Measurements from ENCODE around the gene CDK4. TPM values are rescaled to one million over a fixed set of nuclear protein-coding genes. Genes with fewer than 3 reads are reported as not detected.
A peak's percentile ranks its signal among the peaks of the same experiment; 100 is the strongest.
"Not testable (repeated sequence)": the region's sequence is repeated elsewhere in the genome, so short reads cannot be mapped to it uniquely, and the experiment has no call there.

CDK4 gene
- total RNA-seq, 1 donor from 2014 or later, result 193 TPM

DNA sequence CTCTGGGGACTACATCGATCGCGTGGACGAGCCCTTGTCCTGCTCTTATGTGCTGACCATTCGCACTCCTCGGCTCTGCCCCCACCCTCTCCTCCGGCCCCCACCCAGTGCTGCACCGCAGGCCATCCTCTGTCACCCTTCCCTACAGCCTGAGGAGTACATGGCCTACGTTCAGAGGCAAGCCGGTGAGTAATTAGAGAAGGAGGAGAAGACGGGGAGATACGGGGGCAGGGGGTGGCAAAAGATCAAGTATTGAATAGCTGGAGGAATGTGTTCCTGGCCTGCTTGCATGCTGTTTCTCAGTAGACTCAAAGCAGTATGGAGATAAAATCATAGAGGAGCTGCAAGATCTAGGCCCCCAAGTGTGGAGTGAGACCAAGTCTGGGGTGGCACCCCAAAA is 36.3 kb downstream of the CDK4 start:
- TF ChIP-seq, protein P1, sequence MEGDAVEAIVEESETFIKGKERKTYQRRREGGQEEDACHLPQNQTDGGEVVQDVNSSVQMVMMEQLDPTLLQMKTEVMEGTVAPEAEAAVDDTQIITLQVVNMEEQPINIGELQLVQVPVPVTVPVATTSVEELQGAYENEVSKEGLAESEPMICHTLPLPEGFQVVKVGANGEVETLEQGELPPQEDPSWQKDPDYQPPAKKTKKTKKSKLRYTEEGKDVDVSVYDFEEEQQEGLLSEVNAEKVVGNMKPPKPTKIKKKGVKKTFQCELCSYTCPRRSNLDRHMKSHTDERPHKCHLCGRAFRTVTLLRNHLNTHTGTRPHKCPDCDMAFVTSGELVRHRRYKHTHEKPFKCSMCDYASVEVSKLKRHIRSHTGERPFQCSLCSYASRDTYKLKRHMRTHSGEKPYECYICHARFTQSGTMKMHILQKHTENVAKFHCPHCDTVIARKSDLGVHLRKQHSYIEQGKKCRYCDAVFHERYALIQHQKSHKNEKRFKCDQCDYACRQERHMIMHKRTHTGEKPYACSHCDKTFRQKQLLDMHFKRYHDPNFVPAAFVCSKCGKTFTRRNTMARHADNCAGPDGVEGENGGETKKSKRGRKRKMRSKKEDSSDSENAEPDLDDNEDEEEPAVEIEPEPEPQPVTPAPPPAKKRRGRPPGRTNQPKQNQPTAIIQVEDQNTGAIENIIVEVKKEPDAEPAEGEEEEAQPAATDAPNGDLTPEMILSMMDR (conservative IDR thresholded peaks at IDR 0.05), result no peak
- no peaks in the 10 kb centered on the region for H3K4me1 Mint-ChIP-seq (ENCODE audit: unreplicated experiment)
- peaks cover 21% of the 10 kb centered on the region for H3K36me3 Mint-ChIP-seq
- peak; percentile 32 for DNase-seq (ENCODE audit: extremely low spot score, unreplicated experiment)
- no peaks in the 10 kb centered on the region for H3K9me3 Mint-ChIP-seq
- H3K4me3 Mint-ChIP-seq, result no peak overlapping the region
- H3K27ac Mint-ChIP-seq, result no peak overlapping the region
- H3K27me3 Mint-ChIP-seq, result no peaks in the 10 kb centered on the region

- H3K4me1 Mint-ChIP-seq (ENCODE audit: unreplicated experiment); H3K27ac Mint-ChIP-seq: not testable (repeated sequence)
- H3K36me3 Mint-ChIP-seq, result peaks cover 21% of the 10 kb centered on the region
These were observed 36.9 kb downstream of the CDK4 start for GRCh38 chr12:57715036-57715748.

DNA sequence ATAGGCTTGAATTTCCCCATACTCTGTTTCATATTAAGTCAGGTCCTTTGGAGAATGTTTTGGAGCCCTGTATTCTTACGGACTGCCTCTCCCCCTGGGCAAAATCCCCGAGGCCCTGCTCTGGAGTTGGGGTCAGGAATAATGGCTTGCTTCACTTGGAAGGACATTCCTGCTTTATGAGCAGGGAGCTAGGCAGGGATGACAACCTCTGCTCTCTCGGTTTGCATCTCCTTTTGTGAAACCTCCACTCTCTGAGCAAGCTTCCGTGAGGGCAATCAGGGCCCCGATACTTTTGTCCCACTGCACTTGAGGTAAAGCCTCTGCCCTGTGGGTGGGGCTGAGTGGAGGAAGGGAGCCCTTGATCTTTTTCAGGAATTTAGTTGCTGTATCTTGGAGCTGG is 38.9 kb downstream of the CDK4 start:
- H3K27me3 Mint-ChIP-seq, result no peaks in the 10 kb centered on the region
- H3K9me3 Mint-ChIP-seq, result no peaks in the 10 kb centered on the region
- H3K36me3 Mint-ChIP-seq, result peaks cover 9% of the 10 kb centered on the region
- DNase-seq (ENCODE audit: extremely low spot score, unreplicated experiment), result peak; percentile 22
- H3K27ac Mint-ChIP-seq, result no peak overlapping the region
- no peak overlapping the region for H3K4me3 Mint-ChIP-seq
- no peaks in the 10 kb centered on the region for H3K4me1 Mint-ChIP-seq (ENCODE audit: unreplicated experiment)
- TF ChIP-seq, protein P1 (conservative IDR thresholded peaks at IDR 0.05), result no peak

More at GRCh38 chr12:57715036-57715748, 36.9 kb downstream of the CDK4 start:
- not testable (repeated sequence) for H3K27me3 Mint-ChIP-seq, H3K9me3 Mint-ChIP-seq, H3K4me3 Mint-ChIP-seq
- DNase-seq (ENCODE audit: extremely low spot score, unreplicated experiment), result peak; percentile 1

DNA sequence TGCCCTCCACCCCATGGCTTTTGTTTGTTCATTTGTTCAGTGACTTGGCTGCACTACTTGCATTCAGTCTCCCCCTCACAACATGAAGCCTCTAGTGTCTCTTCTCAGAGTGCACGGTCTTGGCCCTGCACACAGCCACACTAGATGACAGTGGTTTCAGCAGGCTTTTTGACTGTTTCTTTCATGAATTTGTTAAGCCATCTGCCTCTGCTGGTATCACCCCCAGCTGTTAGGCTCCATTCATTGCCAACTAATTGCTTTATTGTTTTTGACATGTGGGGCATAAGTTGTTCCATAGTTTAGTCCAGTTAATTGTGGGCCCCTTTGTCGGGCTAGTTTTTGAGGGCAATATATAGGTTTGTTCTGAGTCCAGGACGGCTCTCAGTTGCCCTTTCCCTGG is 39.4 kb downstream of the CDK4 start:
- Mint-ChIP-seq H3K36me3 (peaks cover 5% of the 10 kb centered on the region), H3K4me1 (ENCODE audit: unreplicated experiment) (no peaks in the 10 kb centered on the region), H3K9me3 (no peaks in the 10 kb centered on the region), H3K27ac (no peak overlapping the region), H3K4me3 (no peak overlapping the region), H3K27me3 (no peaks in the 10 kb centered on the region)
- DNase-seq (ENCODE audit: extremely low spot score, unreplicated experiment), result peak; percentile 11
- TF ChIP-seq, protein P1 (conservative IDR thresholded peaks at IDR 0.05), result no peak

DNA sequence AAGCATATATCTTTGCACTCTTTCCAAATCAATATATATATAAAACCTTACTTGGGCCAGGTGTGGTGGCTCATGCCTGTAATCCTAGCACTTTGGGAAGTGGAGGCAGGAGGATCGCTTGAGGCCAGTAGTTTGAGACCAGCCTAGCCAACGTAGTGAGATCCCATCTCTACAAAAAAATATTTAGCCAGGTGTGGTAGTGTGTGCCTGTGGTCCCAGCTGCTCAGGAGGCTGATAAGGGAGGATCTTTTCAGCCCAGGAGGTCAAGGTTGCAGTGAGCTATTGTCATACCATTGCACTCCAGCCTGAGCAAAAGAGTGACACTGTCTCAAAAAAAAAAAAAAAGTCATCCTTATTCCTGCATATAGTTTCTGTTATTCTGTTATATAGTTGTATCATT is 43.8 kb downstream of the CDK4 start:
- Mint-ChIP-seq H3K4me1 (ENCODE audit: unreplicated experiment) (no peaks in the 10 kb centered on the region), H3K36me3 (peaks cover 20% of the 10 kb centered on the region), H3K9me3 (no peaks in the 10 kb centered on the region), H3K4me3 (no peak overlapping the region), H3K27ac (no peak overlapping the region), H3K27me3 (no peaks in the 10 kb centered on the region)
- TF ChIP-seq, protein P1 (conservative IDR thresholded peaks at IDR 0.05), result no peak
- DNase-seq (ENCODE audit: extremely low spot score, unreplicated experiment), result no peak

DNA sequence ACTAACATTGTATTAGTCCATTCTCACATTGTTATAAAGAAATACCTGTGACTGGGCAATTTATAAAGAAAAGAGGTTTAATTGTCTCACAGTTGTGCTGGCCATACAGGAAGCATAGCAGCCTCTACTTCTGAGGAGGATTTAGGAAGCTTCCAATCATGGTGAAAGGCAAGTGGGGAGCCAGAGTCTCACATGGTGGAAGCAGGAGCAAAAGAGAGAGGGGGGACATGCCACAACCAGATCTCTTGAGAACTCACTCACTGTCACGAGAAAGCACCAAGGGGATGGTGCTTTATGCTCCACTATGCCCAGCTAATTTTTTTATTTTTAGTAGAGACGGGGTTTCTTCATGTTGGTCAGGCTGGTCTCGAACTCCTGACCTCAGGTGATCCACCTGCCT is 44.9 kb downstream of the CDK4 start:
- Mint-ChIP-seq H3K36me3 (peaks cover 29% of the 10 kb centered on the region), H3K4me1 (ENCODE audit: unreplicated experiment) (no peaks in the 10 kb centered on the region), H3K4me3 (no peak overlapping the region), H3K27me3 (no peaks in the 10 kb centered on the region), H3K27ac (no peak overlapping the region), H3K9me3 (no peaks in the 10 kb centered on the region)
- TF ChIP-seq, protein P1 (conservative IDR thresholded peaks at IDR 0.05), result no peak
- DNase-seq (ENCODE audit: extremely low spot score, unreplicated experiment), result no peak
